GM12892 (cell line): Measurements from ENCODE around the gene PARD3.

ENCODE experiments used
- POLR2A ChIP-seq: IDR thresholded peaks from 2 replicates; pipeline ENCODE4 v1.6.1; 2011; ENCODE audit warnings: low read depth, low read length, control low read depth
- POLR2AphosphoS5 ChIP-seq: IDR thresholded peaks from 2 replicates; pipeline ENCODE4 v1.6.1; 2011; ENCODE audit warnings: low read depth, low read length, control low read depth

DNA sequence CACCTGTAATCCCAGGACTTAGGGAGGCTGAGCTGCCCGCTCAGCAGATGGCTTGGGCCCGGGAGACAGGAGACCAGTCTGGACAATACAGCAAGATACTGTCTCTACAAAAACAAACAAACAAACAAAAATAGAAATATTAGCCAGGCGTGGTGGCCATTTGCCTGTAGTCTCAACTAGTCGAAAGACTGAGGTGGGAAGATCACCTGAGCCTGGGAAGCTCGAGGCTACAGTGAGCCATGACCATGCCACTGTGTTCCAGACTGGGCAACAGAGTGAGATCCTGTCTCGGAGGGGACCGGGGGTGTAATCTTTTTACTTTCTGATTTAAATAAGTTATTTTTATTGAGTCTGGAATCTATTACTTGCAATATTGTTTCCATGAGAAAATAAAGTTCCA lies 274.6 kb downstream of the PARD3 start:
- no peak for TF ChIP-seq POLR2A
- TF ChIP-seq POLR2AphosphoS5, result no peak
